PC-9 (cell line): ENCODE results near the gene DGKZ. TPM values are rescaled to one million over a fixed set of nuclear protein-coding genes. Genes with fewer than 3 reads are reported as not detected.
"Not testable (repeated sequence)": the region's sequence is repeated elsewhere in the genome, so short reads cannot be mapped to it uniquely, and the experiment has no call there.

Source experiments
- BruUV-seq: library from RNA; stranded (reverse); fragments of 400-500 nt; replicated peaks from 2 replicates; lab custom pipeline; 2021; lab: Mats Ljungman, UMichigan
- CTCF ChIA-PET: fragments of 300-600 bp; sonication (Branson Sonifier 250); formaldehyde crosslinking; loops from one replicate; lab custom pipeline; 2022; ENCODE audit warnings: antibody characterized with exemption; lab: Charles Lee
- POLR2A ChIA-PET: fragments of 300-600 bp; sonication (Branson Sonifier 250); formaldehyde crosslinking; loops from one replicate; lab custom pipeline; 2022; ENCODE audit warnings: antibody characterized with exemption; ENCODE audit not compliant: unreplicated experiment; lab: Charles Lee
- DNase-seq, 2 experiments: peaks; one replicate each; pipeline versions ENCODE4 v3.0.0 to v3.0.0-alpha.2; 2015 to 2022; ENCODE audit warnings: mixed read lengths in 1 of 2
- H2AFZ ChIP-seq: fragments of 200-600 bp; sonication (generic); 2 replicates; pipeline ENCODE4 v1.8.1; 2017; ENCODE audit warnings: antibody characterized with exemption
- H3F3A ChIP-seq: fragments of 200-600 bp; sonication (generic); 2 replicates; pipeline ENCODE4 v1.8.1; 2017; ENCODE audit warnings: antibody characterized with exemption, mild to moderate bottlenecking, low read depth; ENCODE audit not compliant: insufficient read depth
- H3K27ac ChIP-seq: fragments of 200-600 bp; sonication (generic); 2 replicates; pipeline ENCODE4 v1.6.1; 2016; ENCODE audit warnings: mixed run types
- H3K27me3 ChIP-seq: fragments of 200-600 bp; sonication (generic); 2 replicates; pipeline ENCODE4 v1.6.1; 2016; ENCODE audit warnings: low read depth, mixed run types; ENCODE audit not compliant: insufficient read depth
- H3K36me3 ChIP-seq: fragments of 200-600 bp; sonication (generic); 2 replicates; pipeline ENCODE4 v1.6.1; 2016; ENCODE audit warnings: low read depth, mixed run types
- H3K4me1 ChIP-seq: fragments of 200-600 bp; sonication (generic); replicated peaks from 2 replicates; pipeline ENCODE4 v1.6.1; 2016; ENCODE audit warnings: mixed run types; ENCODE audit not compliant: insufficient read depth
- H3K4me2 ChIP-seq: fragments of 200-600 bp; sonication (generic); 2 replicates; pipeline ENCODE4 v1.6.1; 2017; ENCODE audit warnings: mixed run types
- H3K4me3 ChIP-seq: fragments of 200-600 bp; sonication (generic); 2 replicates; pipeline ENCODE4 v1.6.1; 2016; ENCODE audit warnings: mixed run types
- H3K79me2 ChIP-seq: fragments of 200-600 bp; sonication (generic); 2 replicates; pipeline ENCODE4 v1.6.1; 2017; ENCODE audit warnings: low read depth, mixed run types
- H3K9me2 ChIP-seq: fragments of 200-600 bp; sonication (generic); 2 replicates; pipeline ENCODE4 v1.8.1; 2017; ENCODE audit warnings: mild to moderate bottlenecking; ENCODE audit not compliant: insufficient read depth
- H3K9me3 ChIP-seq: fragments of 200-600 bp; sonication (generic); 2 replicates; pipeline ENCODE4 v1.8.1; 2016; ENCODE audit warnings: low read depth; ENCODE audit not compliant: insufficient read depth
- H4K20me1 ChIP-seq: fragments of 200-600 bp; sonication (generic); 2 replicates; pipeline ENCODE4 v1.8.1; 2017; ENCODE audit not compliant: insufficient read depth
- EZH2 ChIP-seq: fragments of 200-600 bp; sonication (generic); IDR thresholded peaks from 2 replicates; pipeline ENCODE4 v1.8.0; 2017; ENCODE audit warnings: antibody characterized with exemption, low read depth
- intact Hi-C: fragments of 100-400 bp; cut with micrococcal nuclease; formaldehyde crosslinking; loops from one replicate; pipeline ENCODE4 v1.10.0; 2022; ENCODE audit not compliant: unreplicated experiment
- total RNA-seq: library from RNA; stranded (reverse); gene quantifications from 2 replicates; pipeline ENCODE4 v1.2.3, GENCODE V29; 2021
- TF ChIP-seq, protein P1 (sequence below): fragments of 200-600 bp; sonication (generic); conservative IDR thresholded peaks from 2 replicates; pipeline ENCODE4 v1.6.1; 2017; ENCODE audit warnings: mixed run types, antibody characterized with exemption, mild to moderate bottlenecking, moderate library complexity

Gene DGKZ
- total RNA-seq, 1 experiment from 2014 or later: 49.3 TPM

DNA sequence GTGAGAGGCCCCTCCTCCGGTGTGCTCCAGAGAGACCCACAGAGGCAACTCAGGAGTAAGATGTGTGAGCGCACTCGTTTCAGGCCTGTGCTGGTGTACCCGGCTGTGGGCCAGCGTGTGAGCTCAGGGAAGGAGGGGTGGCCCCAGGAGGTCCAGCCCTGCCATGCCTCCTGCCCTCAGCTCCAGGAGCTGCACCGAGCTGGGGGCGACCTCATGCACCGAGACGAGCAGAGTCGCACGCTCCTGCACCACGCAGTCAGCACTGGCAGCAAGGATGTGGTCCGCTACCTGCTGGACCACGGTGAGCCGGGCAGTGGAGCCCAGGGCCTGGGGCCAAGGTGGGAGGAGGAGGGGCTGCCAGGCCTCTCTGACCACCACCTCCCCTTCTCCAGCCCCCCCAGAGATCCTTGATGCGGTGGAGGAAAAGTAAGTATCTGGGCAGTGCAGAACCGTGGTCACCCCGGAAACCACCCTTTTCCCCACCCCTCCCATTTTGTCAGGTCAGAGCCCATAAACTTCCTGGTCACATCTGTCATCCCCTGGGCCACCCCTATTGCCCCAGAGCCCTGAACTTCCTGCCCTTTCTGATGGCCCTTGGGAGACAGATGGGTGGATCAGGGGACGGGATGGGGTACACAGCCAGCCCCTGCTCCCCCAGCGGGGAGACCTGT lies 31.7 kb downstream of the DGKZ start:
- peaks cover 47% of the 10 kb centered on the region for H3F3A ChIP-seq
- intact Hi-C loops: no loop called here
- no peaks in the 10 kb centered on the region for H4K20me1 ChIP-seq
- no peaks in the 10 kb centered on the region for H3K36me3 ChIP-seq
- H3K27me3 ChIP-seq: no peaks in the 10 kb centered on the region
- no peak overlapping the region for H3K27ac ChIP-seq
- H3K4me1 ChIP-seq: peaks cover 18% of the 10 kb centered on the region
- ChIA-PET CTCF (interaction anchor here (0.5 to 0.6 kb wide), 2 partner anchors 20 to 296 kb away, joined by 3 read pairs; no protein-coding TSS in a partner anchor), POLR2A (no interaction called here)
- TF ChIP-seq, protein P1, sequence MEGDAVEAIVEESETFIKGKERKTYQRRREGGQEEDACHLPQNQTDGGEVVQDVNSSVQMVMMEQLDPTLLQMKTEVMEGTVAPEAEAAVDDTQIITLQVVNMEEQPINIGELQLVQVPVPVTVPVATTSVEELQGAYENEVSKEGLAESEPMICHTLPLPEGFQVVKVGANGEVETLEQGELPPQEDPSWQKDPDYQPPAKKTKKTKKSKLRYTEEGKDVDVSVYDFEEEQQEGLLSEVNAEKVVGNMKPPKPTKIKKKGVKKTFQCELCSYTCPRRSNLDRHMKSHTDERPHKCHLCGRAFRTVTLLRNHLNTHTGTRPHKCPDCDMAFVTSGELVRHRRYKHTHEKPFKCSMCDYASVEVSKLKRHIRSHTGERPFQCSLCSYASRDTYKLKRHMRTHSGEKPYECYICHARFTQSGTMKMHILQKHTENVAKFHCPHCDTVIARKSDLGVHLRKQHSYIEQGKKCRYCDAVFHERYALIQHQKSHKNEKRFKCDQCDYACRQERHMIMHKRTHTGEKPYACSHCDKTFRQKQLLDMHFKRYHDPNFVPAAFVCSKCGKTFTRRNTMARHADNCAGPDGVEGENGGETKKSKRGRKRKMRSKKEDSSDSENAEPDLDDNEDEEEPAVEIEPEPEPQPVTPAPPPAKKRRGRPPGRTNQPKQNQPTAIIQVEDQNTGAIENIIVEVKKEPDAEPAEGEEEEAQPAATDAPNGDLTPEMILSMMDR: no peak
- no peak for TF ChIP-seq EZH2
- no peaks in the 10 kb centered on the region for H3K9me2 ChIP-seq
- H3K4me3 ChIP-seq: no peak overlapping the region
- H2AFZ ChIP-seq: no peak overlapping the region
- DNase-seq: no peak
- H3K4me2 ChIP-seq: no peak overlapping the region
- BruUV-seq: no TSS peak
- H3K9me3 ChIP-seq: no peaks in the 10 kb centered on the region
- no peaks in the 10 kb centered on the region for H3K79me2 ChIP-seq

DNA sequence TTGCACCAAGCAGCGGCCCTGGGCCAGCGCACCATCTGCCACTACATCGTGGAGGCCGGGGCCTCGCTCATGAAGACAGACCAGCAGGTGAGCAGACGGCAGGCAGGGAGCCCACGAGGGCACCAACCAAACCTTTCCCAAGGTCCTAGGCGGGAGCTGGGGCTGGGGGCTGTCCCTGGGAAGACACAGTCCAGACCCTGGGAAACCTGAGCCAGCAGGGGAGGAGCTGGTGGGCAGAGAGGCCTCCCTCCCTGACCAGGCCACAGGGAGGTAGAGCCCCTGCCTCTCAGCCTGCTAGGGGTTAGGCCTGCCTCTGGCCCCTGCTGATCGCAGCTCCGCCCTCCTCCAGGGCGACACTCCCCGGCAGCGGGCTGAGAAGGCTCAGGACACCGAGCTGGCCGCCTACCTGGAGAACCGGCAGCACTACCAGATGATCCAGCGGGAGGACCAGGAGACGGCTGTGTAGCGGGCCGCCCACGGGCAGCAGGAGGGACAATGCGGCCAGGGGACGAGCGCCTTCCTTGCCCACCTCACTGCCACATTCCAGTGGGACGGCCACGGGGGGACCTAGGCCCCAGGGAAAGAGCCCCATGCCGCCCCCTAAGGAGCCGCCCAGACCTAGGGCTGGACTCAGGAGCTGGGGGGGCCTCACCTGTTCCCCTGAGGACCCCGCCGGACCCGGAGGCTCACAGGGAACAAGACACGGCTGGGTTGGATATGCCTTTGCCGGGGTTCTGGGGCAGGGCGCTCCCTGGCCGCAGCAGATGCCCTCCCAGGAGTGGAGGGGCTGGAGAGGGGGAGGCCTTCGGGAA lies 32.4 kb downstream of the DGKZ start:
- peaks cover 21% of the 10 kb centered on the region for H3K4me1 ChIP-seq
- peaks cover 47% of the 10 kb centered on the region for H3F3A ChIP-seq
- BruUV-seq, H3K4me3 ChIP-seq, H3K27ac ChIP-seq, H3K9me3 ChIP-seq, H4K20me1 ChIP-seq, H3K79me2 ChIP-seq, H3K36me3 ChIP-seq, H3K4me2 ChIP-seq, H3K27me3 ChIP-seq, H2AFZ ChIP-seq, CTCF ChIA-PET, H3K9me2 ChIP-seq: not testable (repeated sequence)
- DNase-seq: peak in 1 of 2 experiments; percentile 65
- POLR2A ChIA-PET: interaction anchor here (0.5 kb wide), 1 partner anchor 46 kb away, joined by 3 read pairs; no protein-coding TSS in a partner anchor
- intact Hi-C loops: loop anchor here (5.0 kb wide), 3 partner anchors 137 to 978 kb away; partner anchors contain the start of genes ATG13 and HARBI1

DNA sequence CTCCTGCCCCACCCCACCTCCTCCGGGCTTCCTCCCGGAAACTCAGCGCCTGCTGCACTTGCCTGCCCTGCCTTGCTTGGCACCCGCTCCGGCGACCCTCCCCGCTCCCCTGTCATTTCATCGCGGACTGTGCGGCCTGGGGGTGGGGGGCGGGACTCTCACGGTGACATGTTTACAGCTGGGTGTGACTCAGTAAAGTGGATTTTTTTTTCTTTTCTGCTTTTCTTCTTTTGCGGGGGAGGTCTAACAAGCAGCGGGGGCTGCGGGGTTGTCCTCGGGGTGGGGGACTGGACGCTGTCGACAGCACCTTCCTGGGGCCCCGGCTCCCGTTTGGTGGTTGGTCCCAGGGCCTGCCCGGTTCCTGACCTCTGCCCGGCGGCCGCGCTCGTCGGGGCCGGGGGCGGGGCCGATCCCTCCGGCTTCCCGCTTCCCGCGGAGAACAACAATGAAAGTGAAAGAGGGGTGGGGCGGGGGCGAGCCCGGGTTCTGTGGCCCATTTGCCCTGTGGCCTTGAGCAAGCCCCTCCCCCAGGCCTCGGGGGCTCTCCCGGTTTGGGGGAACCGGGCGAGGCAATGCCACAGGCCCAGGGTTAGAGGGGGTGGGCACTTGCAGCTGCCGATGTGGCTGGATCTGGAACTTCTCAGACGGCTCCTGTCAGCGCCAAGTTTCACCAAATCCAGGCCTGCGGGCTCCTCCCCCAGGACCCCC lies 33.2 kb downstream of the DGKZ start:
- H3K4me1 ChIP-seq: peaks cover 21% of the 10 kb centered on the region
- H3K36me3 ChIP-seq: no peaks in the 10 kb centered on the region
- H3K27ac ChIP-seq: peak overlapping the region; percentile 5; the same call in 1 of the 2 replicates
- BruUV-seq: no TSS peak
- H4K20me1 ChIP-seq: no peaks in the 10 kb centered on the region
- peak overlapping the region; percentile 81 for H2AFZ ChIP-seq
- no peaks in the 10 kb centered on the region for H3K9me2 ChIP-seq
- peak overlapping the region; percentile 73 for H3K4me3 ChIP-seq
- no peaks in the 10 kb centered on the region for H3K9me3 ChIP-seq
- H3K27me3 ChIP-seq: no peaks in the 10 kb centered on the region
- intact Hi-C loops: loop anchor here (5.0 kb wide), 3 partner anchors 138 to 977 kb away; partner anchors contain the start of genes ATG13 and HARBI1
- peak overlapping the region; percentile 91 for H3K4me2 ChIP-seq
- ChIA-PET POLR2A (no interaction called here), CTCF (no interaction called here)
- TF ChIP-seq EZH2: no peak
- TF ChIP-seq, protein P1: no peak
- no peaks in the 10 kb centered on the region for H3K79me2 ChIP-seq
- peaks cover 47% of the 10 kb centered on the region for H3F3A ChIP-seq
- DNase-seq: peak; percentile 33 to 80
